Measurements from ENCODE around the gene SMOC2.

DNA sequence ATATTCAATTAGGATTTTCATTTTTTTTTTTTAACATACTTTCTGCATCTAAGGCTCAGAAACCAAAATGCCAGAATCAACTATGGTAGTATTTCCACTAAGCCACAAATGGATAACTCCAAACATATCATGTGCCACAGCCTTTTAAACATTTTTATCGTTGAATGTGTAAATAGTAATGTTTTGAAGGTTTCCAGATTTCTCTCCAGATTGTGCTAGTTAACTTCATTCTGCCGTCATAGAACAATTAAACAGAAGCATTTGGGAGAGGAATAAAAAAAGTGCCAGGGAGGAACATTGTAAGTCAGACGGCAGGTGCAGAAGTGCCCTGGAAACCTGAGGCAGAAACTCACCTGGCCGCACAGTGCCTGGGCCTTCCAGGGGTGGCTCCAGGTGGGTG lies 23.6 kb downstream of the SMOC2 start:
- TF ChIP-seq CTCF (IDR thresholded peaks at IDR 0.05) (no peak), JUNB (IDR thresholded peaks at IDR 0.05) (no peak), E2F6 (IDR thresholded peaks at IDR 0.05; ENCODE audit: borderline replicate concordance, low read depth) (no peak), EP300 (IDR thresholded peaks at IDR 0.05) (no peak), NFE2L2 (conservative IDR thresholded peaks at IDR 0.05; ENCODE audit: low read length) (no peak), NPAS2 (CRISPR knock-in tag; IDR thresholded peaks at IDR 0.05; ENCODE audit: borderline replicate concordance) (no peak)

Measured in A549 (cell line).